HG03469 (cell line): ENCODE measurements around the gene UCN.
"Not testable (repeated sequence)": the region's sequence is repeated elsewhere in the genome, so short reads cannot be mapped to it uniquely, and the experiment has no call there.

Source experiments
- ATAC-seq: cut with Tn5 transposase; IDR thresholded peaks from one replicate; pipeline ENCODE4 v1.9.1; 2021; ENCODE audit warnings: mild to moderate bottlenecking, moderate library complexity, moderate number of reproducible peaks; ENCODE audit not compliant: unreplicated experiment

Gene UCN

GRCh38 chr2:27308359-27308881 is at the start of gene UCN:
Gene UCN (minus strand): TSS chr2:27308445. CDS start chr2:27307895, 550 bp downstream.
- no peak for ATAC-seq

GRCh38 chr2:27356382-27357181 is 48.3 kb upstream of the UCN start, which contains the start of gene GTF3C2:
Gene GTF3C2 (minus strand): TSS chr2:27356764. CDS start chr2:27343554, 13,210 bp downstream.
- peak; percentile 58 for ATAC-seq

GRCh38 chr2:27356056-27356381 is 47.8 kb upstream of the UCN start:
- peak; percentile 25 for ATAC-seq

- no peak for ATAC-seq
These were observed 46.3 kb upstream of the UCN start for GRCh38 chr2:27354597-27354927.

GRCh38 chr2:27353762-27354596 is 45.7 kb upstream of the UCN start:
- ATAC-seq: no peak

GRCh38 chr2:27353386-27353761 is 45.1 kb upstream of the UCN start:
- ATAC-seq: not testable (repeated sequence)

GRCh38 chr2:27351802-27352598 is 43.8 kb upstream of the UCN start:
- no peak for ATAC-seq

GRCh38 chr2:27350106-27350693 is 42.0 kb upstream of the UCN start:
- ATAC-seq: no peak

GRCh38 chr2:27347641-27348040 is 39.4 kb upstream of the UCN start:
- ATAC-seq: no peak

- no peak for ATAC-seq
These were observed 27.9 kb upstream of the UCN start for GRCh38 chr2:27336173-27336572.

GRCh38 chr2:27335311-27335710 is 27.1 kb upstream of the UCN start:
- ATAC-seq: no peak

- ATAC-seq: no peak
These were observed 16.5 kb upstream of the UCN start for GRCh38 chr2:27324720-27325119.

- ATAC-seq: no peak
These were observed 15.5 kb upstream of the UCN start for GRCh38 chr2:27323596-27324285.

- peak; percentile 72 for ATAC-seq
These were observed 14.7 kb upstream of the UCN start, which contains the start of gene MPV17 for GRCh38 chr2:27322766-27323595. Gene MPV17 (minus strand): TSS chr2:27323097. CDS start chr2:27322517, 580 bp downstream.

- ATAC-seq: no peak
These were observed 14.1 kb upstream of the UCN start for GRCh38 chr2:27322301-27322765.

GRCh38 chr2:27320958-27321543 is 12.8 kb upstream of the UCN start:
- ATAC-seq: no peak

- ATAC-seq: not testable (repeated sequence)
These were observed 11.6 kb upstream of the UCN start for GRCh38 chr2:27319839-27320238.

GRCh38 chr2:27316655-27317412 is 8.6 kb upstream of the UCN start:
- no peak for ATAC-seq
